ENCODE data around the gene TTYH3. TPM values are rescaled to one million over a fixed set of nuclear protein-coding genes. Genes with fewer than 3 reads are reported as not detected.
A peak's percentile ranks its signal among the peaks of the same experiment; 100 is the strongest.
"Not testable (repeated sequence)": the region's sequence is repeated elsewhere in the genome, so short reads cannot be mapped to it uniquely, and the experiment has no call there.

TTYH3 gene
- total RNA-seq, 1 donor from 2014 or later, result 15.5 TPM

- DNase-seq (ENCODE audit: low spot score) (no peak), ATAC-seq (no peak)
Observed at GRCh38 chr7:2602406-2603043, 29.3 kb upstream of the TTYH3 start.

DNA sequence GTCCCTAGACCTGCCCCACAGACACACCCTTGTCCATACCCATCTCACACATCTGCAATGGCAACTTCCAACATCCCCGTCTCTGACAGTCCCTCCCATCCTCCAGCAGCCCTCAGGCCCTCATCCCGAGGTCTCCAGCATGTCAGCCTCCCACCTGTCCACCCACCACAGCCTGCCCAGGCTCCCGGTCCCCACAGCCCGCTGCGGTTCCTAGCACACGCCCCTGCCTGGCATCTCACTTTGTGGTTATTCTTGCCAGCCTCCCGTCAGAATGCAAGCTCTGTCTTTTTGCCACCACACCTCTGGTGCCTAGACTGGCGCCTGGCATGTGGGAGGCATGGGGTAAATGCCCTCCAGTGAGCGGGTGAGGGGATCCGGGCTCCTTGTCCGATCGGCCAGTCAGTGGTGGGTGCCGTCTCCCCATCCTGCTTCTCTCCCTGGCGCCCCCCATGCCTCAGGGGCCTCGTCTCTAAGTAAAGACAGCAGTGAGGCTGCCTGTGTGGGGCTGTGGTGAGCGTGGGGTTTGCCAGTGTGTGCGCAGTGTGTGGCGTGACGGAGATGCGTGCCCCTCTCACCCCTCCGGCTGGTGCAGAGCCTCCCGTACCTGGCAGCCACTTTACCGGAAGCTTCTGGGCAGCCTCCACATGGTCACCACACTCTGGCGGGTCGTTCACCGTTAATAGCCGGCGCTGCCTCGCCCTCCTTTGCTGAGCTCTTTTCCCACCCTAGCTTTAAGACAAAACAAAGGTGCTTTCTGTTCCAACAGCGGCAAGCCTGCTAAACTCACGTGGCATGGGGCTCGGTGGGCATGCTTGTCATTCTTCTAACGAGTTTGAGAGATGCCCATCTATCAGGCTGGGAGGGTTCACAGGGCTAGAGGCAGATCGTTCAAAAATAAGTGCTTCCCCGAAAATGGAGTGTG lies 28.5 kb upstream of the TTYH3 start:
- ATAC-seq (no peak), DNase-seq (ENCODE audit: low spot score) (no peak)

- no peak for DNase-seq (ENCODE audit: low spot score)
- no peak for ATAC-seq
Observed at GRCh38 chr7:2604608-2605174, 27.1 kb upstream of the TTYH3 start.

- no peak for DNase-seq (ENCODE audit: low spot score)
- no peak for ATAC-seq
Observed at GRCh38 chr7:2605608-2606538, 25.9 kb upstream of the TTYH3 start.

GRCh38 chr7:2606539-2606936 lies 25.2 kb upstream of the TTYH3 start:
- no peak for ATAC-seq

DNA sequence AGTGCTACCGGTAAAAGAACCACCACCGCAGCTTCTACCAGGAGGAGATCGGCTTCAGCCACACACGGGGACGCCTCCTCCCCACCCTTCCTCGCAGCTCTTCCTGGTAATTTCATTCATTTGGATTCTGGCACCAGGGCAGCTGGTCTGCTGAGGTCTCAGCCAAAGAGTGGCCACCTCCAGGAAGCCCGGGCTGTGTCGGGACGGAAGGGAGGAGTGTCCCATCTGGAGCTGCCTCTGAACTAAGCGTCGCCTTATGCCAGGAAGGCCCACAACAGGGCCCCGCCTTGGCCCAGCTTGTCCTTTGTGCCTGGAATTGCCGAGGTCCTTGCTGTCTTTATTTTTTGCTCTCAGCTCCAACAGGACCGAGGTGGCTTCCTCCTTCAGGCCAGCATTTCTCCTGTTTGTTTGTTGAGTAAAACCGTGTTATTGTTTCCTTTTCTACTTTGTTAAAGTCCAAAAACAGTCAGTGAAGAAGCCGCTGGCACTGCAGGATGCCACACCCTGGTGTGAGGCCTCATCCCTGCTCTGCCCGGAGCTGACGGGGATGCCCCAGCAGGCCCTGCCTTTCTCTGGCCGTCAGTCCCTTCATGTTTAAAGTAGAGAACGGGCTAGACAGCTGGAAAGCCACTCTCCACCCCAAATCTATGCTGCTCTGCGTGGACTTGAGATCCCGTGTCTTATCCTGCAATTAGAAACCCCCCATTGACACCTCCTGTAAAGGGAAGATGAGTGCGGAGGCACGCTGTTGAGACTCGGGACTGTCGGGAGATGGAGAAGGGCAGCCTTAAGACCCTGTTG lies 24.5 kb upstream of the TTYH3 start:
- ATAC-seq (peak; percentile 59), DNase-seq (ENCODE audit: low spot score) (no peak)

More at GRCh38 chr7:2606539-2606936, 25.2 kb upstream of the TTYH3 start:
- no peak for DNase-seq (ENCODE audit: low spot score)

DNA sequence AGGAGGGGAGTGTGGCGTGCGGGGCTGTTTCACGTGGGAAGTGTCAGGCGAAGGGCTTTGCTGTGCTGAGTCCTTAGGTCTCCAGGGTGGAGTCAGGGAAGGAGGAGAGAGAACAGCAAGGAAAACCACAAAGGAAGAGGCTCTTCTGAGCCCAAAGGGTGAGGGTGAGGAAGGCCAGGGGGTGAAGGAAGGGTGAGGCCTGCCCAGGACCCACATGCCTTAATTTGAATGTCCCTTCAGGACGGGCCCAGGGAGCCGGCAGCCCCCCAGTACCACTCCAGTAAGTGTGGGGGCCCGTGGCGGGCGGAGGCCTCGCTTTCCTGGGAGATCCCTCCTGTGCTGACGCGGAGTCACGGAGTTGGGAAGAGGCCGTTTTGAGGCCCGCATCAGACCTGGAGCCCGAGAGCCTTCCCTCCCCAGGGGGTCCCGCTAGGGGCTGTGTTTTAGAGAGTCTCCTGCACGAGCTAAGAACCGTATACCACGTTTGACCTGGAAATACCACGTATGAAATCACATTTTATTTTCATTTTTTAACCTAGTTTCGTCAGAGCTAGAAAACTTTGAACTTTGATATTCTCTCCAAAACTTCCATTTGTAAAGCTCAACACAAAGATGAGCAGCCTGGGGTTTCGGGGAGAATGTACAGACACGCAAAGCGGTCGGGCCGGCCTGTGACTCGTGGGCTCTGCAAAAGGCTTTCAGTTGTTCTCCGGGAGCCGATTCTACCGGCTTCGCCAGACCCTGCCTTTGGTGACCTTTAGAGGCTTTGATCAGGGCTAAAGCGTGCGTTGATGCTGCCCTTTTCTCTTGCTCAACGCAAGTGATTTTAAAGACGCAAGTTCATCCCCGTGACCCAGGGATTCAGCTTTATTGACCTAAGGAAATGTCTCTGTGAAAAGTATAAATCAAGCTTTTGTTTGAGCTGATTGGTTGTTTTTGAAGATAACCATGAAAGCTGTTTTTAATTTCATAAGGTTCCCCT lies 23.6 kb upstream of the TTYH3 start:
- no peak for DNase-seq (ENCODE audit: low spot score)
- ATAC-seq, result no peak

DNA sequence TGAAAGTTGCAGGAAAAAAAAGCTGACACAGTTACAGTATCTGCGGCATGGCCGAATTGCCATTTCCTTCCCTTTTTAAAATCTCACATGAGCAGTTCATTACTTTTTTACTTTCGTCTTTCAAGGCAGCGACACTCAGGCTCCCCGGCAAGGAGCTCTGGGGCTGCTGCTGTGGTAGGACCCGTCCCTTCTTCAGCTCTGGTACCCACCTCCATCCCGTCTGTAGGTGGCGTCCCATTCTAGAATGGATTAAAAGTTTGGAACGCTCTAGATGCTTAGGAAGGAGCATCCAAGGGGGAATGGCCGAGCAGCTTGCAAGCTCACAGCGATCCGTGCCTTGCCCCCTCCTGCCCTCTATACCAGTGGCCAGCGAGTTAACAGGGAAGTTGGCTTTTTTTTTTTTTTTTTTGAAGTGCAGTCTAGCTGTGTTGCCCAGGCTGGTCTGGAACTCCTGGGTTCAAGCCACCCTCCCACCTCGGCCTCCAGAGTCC lies 22.8 kb upstream of the TTYH3 start:
- ATAC-seq (peak; percentile 52), DNase-seq (ENCODE audit: low spot score) (no peak)

GRCh38 chr7:2609646-2610045 lies 22.1 kb upstream of the TTYH3 start:
- DNase-seq (ENCODE audit: low spot score); ATAC-seq: not testable (repeated sequence)

DNA sequence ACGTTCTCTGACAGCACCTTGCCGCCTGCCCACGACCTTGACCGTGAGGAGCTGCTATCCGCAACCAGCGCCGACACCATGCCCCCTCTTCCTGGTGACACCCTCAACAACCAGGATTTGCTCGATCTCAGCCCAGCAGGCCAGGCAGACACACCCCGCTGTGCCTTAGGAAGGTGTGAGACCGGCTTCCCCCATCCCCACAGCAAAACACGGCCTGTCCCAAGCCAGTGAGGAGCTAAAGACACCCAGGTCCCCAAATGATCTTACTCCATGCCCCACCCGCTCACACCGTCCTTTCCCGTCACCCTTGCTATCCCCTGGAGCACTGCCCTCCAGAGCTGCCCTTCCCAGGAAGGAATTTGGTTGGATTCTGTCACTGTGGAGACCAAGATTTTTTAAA lies 21.3 kb upstream of the TTYH3 start:
- DNase-seq (ENCODE audit: low spot score) (no peak), ATAC-seq (no peak)

- ATAC-seq (no peak), DNase-seq (ENCODE audit: low spot score) (no peak)
Observed at GRCh38 chr7:2610898-2611297, 20.9 kb upstream of the TTYH3 start.

DNA sequence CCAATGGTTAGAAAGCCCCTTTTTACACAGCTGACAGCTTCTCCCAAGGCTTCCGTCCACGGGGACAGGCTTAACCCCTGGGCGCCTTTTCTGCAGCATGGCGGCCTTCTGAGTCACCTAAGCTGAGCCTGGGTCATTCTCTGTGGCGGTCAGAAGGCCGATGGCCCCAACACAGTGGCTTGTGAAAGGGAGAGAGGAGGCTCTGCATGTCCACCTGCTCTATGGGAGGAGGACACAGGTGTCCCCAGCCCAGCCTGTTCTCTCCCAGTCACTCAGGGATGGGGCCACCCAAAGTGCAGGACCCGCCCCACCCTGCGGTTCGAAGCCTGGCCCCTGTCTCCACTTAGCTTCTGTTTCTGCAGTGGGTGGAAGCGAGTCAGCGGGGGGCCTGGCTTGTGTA lies 20.4 kb upstream of the TTYH3 start:
- no peak for ATAC-seq
- no peak for DNase-seq (ENCODE audit: low spot score)

DNA sequence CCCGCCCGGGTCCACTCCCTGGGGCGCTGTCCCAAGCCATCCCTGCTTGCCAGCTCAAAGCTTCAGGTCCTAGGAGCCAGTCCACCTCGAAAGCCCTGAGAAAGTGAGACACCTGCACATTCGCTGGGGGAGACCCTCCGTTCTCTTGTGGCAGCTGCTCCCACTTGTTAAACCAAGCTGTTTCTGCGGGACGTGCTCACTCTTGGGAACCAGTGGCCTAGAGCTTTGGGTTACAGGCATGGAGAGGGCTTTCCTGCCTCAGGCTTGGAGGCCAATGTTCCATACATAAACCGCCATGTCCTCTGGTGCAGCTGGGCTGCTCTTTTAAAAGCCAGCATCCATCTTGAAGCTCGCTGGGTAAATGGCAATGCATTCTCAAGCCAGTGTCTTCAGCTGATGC lies 19.9 kb upstream of the TTYH3 start:
- no peak for DNase-seq (ENCODE audit: low spot score)

GRCh38 chr7:2612445-2613097 lies 19.2 kb upstream of the TTYH3 start:
- ATAC-seq (no peak), DNase-seq (ENCODE audit: low spot score) (no peak)

More for the DNA sequence above, 19.9 kb upstream of the TTYH3 start:
- ATAC-seq, result no peak

DNA sequence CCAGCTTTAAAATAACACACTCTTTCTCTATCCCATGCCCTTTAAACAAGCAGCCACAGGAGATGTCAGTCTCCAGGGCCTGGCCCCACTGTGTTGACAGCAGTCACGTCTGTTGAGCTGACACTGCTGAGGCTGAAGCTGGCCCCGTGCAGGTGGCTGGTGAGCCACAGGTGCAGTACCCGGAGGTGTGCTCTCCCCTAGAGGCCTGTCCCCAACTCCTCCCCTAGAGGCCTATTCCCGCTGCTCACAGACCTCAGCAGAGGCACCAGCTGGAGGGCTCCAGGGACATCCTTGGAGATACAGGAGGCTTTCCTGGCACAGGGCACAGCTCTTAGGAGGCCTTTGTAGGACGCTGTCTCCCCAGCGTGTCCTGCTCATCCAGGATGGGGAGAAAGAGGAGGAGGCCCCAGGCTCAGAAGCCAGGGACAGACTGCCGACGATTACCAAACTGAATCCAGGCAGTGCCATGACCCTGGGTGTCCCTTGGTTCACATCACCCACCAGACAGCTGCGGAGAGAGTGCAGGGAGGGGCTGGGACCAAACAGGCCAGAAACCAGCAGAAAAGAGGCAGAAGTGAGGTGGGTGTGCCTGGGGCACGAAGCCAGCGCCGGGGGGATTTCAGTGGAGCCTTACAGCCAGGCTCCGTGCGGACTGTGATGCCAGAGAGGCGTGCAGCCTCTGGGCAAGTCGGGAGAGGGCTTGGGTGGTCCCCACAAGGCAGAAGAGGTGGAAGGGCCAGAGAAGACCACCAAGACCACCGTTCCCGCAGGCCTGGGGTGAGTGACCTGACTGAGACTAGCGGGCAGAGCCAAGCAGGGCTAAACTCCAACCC lies 18.5 kb upstream of the TTYH3 start:
- no peak for DNase-seq (ENCODE audit: low spot score)
- peak; percentile 4 for ATAC-seq

DNA sequence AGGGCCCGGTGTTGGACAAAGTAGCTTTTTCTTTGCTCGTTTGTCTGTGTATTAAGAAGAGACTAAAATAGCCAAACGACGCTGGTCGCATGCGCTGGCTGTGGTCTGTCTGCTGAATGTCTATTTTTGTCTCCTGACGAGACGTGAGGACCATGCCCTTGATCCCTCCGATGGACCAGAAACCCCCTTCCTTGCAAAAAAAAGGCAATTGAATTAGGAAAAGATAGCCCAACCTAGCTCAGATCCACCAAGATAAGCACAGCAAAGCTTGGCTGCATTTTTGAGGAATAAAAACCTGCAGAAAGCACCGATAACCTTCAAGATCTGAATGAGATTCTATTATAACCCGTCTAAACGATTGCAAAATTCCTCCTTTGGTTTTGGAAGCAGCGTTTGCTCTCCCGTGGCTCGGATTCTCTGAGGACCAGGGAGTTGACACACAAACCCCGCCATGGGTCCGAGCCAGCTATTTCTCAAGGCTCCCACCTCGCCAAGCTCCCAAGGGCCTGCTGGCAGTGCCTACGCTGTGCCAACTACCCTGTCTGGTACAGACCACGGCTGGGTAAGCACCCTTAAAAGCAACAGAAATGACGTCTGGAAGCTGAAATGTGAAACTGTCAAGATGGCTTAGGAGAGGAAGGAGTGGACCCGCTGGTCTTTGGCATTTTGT lies 17.7 kb upstream of the TTYH3 start:
- ATAC-seq, result peak; percentile 92
- peak; percentile 95 for DNase-seq (ENCODE audit: low spot score)

Measured in left lobe of liver (tissue), 2 donors.